Esophagus squamous epithelium (tissue), 5 donors: ENCODE measurements around the gene GNLY. TPM values are rescaled to one million over a fixed set of nuclear protein-coding genes. Genes with fewer than 3 reads are reported as not detected.
A peak's percentile ranks its signal among the peaks of the same experiment; 100 is the strongest.
"Not testable (repeated sequence)": the region's sequence is repeated elsewhere in the genome, so short reads cannot be mapped to it uniquely, and the experiment has no call there.

ENCODE experiments used
- DNase-seq: peaks from one replicate; lab custom pipeline; 2025; lab: John Stamatoyannopoulos, UW
- H3K27ac ChIP-seq, 4 donors: fragments of 200-600 bp; sonication (generic); one replicate each; pipeline ENCODE4 v1.5.1; 2016 to 2019; ENCODE audit warnings: mild to moderate bottlenecking in 1 of 4
- H3K27me3 ChIP-seq, 4 donors: fragments of 200-600 bp; sonication (generic); 1 replicate in 3 of 4; 2 replicates in 1 of 4; pipeline versions ENCODE4 v1.5.1 to v1.6.0; 2017 to 2021; ENCODE audit warnings: antibody characterized with exemption in 1 of 4
- H3K36me3 ChIP-seq, 3 donors: fragments of 200-600 bp; sonication (generic); one replicate each; pipeline ENCODE4 v1.5.1; 2016 to 2019
- H3K4me1 ChIP-seq, 3 donors: fragments of 200-600 bp; sonication (generic); one replicate each; pipeline ENCODE4 v1.5.1; 2017 to 2019
- H3K4me3 ChIP-seq, 4 donors: fragments of 200-600 bp; sonication (generic); 1 replicate in 3 of 4; 2 replicates in 1 of 4; pipeline ENCODE4 v1.5.1; 2016 to 2019; ENCODE audit warnings: mild to moderate bottlenecking in 2 of 4, moderate library complexity in 1 of 4
- H3K9me3 ChIP-seq, 3 donors: fragments of 200-600 bp; sonication (generic); one replicate each; pipeline ENCODE4 v1.5.1; 2016 to 2019
- CTCF ChIP-seq, 6 experiments: fragments of 450-650 bp in 4 of 6; fragments of 200-600 bp in 2 of 6; sonication (generic) in 2 of 6; IDR thresholded peaks; one replicate each; pipeline ENCODE4 v1.5.1; 2016 to 2019; ENCODE audit warnings: antibody characterized with exemption in 6 of 6, mild to moderate bottlenecking in 4 of 6, moderate library complexity in 4 of 6
- POLR2A ChIP-seq, 4 donors: fragments of 450-650 bp; IDR thresholded peaks; one replicate each; pipeline ENCODE4 v1.6.1; 2017; ENCODE audit warnings: antibody characterized with exemption in 4 of 4, mild to moderate bottlenecking in 4 of 4, moderate library complexity in 3 of 4
- WGBS, 2 donors: methylation state at CpG; one replicate each; pipeline ENCODE4 v1.1.5; 2018; 5-methylcytosine and 5-hydroxymethylcytosine counted together
- intact Hi-C: fragments of 100-400 bp; cut with DNase I; formaldehyde crosslinking; loops from one replicate; pipeline ENCODE4 v1.15.0; 2022
- total RNA-seq, 4 donors: library from RNA; depleted of rRNA; stranded (reverse); fragments of >200 nt; gene quantifications; one replicate each; pipeline ENCODE4 v1.1.0, GENCODE V29; 2016
- donor health status: DM: yes; HTN: yes; CAD: no.

The GNLY gene
- total RNA-seq, 4 donors from 2014 or later = 0.76 to 6.1 (median 2.1) TPM

DNA sequence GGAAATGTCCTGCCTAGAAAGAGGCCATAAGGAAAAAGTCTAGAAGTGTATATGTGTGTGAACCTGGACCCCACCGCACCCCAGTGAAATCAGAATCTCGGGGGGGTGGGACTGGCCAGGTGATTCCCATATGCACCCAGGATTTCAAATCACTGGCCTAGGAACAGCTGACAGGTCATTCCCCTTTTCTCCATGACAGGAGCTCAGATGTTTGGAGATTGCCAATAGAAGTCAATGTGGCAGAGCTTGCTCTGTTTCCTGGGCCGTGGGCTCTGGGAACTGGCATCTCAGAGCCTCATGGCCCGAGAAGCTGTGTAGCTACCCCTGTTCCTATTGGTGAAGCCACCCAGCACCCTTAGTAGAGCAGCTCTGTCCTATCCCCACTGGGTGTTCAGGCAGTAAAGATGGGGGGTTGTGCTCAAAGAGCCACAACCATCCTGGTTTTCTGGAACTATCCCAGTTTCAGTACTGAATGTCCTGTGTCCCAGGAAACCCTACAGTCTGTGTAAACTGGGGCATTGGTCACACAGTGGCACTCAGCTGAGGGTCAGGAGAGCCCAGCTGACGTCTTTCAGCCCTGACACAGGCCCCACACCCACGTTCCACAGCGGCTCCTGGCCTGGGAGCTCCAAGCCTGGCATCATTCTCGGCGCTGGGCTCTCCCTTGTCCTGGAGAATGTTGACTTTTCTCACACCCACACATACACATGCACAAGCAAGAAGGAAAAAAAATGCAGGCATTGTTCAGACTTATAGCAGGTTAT lies 18.9 kb downstream of the GNLY start:
- Histone ChIP-seq H3K36me3 (no peaks in the 10 kb centered on the region), H3K9me3 (no peaks in the 10 kb centered on the region), H3K4me3 (no peak overlapping the region), H3K27ac (peak overlapping the region in 3 of 4 donors; percentile 31 to 85 (median 66)), H3K27me3 (no peaks in the 10 kb centered on the region), H3K4me1 (peaks cover 10 to 50% (median 17%) of the 10 kb centered on the region in 3 donors)
- WGBS, 2 donors = 69 to 96% methylated on average over 3 to 7 of the region's 9 CpGs
- intact Hi-C loops = no loop called here
- no peak for TF ChIP-seq CTCF (IDR thresholded peaks at IDR 0.05)
- TF ChIP-seq POLR2A (IDR thresholded peaks at IDR 0.05) = no peak
- DNase-seq = no peak

DNA sequence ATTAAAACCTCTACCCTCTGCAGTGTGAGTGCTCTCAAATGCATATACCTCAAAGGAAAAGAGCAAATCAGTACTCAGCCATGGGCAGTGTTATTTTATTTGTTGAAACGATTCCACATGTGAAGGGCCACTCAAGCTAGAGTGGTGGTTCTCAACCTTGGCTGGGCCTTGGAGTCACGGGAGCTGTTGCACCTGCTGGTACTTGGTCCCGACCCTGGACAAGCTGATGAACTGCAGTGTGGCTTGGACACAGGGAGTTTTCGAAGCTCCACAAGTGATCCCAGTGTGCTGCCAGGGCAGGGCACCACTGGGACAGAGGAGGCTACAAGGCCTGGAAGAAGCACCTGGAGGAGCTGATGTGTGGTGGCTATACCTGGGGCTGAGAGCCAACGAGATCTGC lies 19.7 kb downstream of the GNLY start:
- no peak for TF ChIP-seq CTCF (IDR thresholded peaks at IDR 0.05)
- no peak for TF ChIP-seq POLR2A (IDR thresholded peaks at IDR 0.05)
- Histone ChIP-seq H3K9me3 (no peaks in the 10 kb centered on the region), H3K27me3 (no peaks in the 10 kb centered on the region), H3K4me1 (peaks cover 10 to 50% (median 17%) of the 10 kb centered on the region in 3 donors), H3K4me3 (no peak overlapping the region), H3K27ac (peak overlapping the region in 1 of 4 donors; percentile 66), H3K36me3 (no peaks in the 10 kb centered on the region)
- intact Hi-C loops = no loop called here
- no peak for DNase-seq
- 70 to 91% methylated on average over 2 to 3 of the region's 5 CpGs for WGBS, 2 donors

DNA sequence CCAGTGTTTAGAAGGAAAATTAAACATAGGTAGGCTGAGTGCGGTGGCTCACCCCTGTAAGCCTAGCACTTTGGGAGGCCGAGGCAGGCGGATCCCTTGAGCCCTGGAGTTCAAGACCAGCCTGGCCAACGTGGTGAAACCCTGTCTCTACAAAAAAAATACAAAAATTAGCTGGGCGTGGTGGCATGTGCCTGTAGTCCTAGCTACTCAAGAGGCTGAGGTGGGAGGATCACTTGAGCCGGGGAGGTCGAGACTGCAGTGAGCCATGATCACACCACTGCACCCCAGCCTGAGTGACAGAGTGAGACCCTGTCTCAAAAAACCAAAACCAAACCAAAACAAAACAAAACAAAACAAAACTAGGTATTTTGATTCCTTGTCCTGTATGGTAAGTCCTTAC lies 20.3 kb downstream of the GNLY start:
- H3K27ac ChIP-seq, intact Hi-C loops, H3K9me3 ChIP-seq, H3K4me3 ChIP-seq, H3K27me3 ChIP-seq, H3K36me3 ChIP-seq, DNase-seq: not testable (repeated sequence)
- peaks cover 10 to 44% (median 17%) of the 10 kb centered on the region in 3 donors for H3K4me1 ChIP-seq
- 88 to 93% methylated on average over 7 of the region's 7 CpGs for WGBS, 2 donors

DNA sequence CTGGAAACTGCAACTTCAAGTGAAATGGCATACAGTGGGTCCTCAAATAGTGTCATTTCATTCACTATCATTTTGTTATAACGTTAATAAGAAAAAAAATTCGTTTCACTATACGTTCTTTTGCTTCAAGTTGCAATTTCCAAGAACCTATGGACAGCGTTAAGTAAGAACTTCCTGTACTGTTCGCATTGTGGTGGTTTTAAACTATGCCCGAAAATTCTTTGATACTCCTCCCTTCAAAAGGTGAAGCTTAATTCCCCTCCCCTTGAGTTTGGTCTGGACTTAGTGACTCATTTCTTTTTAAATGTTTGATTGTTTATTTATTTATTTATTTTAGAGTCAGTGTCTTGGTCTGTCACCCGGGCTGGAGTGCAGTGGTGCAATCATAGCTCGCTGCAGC lies 20.7 kb downstream of the GNLY start:
- no peak for TF ChIP-seq POLR2A (IDR thresholded peaks at IDR 0.05)
- no peak for TF ChIP-seq CTCF (IDR thresholded peaks at IDR 0.05)
- WGBS, 2 donors = 73 to 77% methylated on average over 8 of the region's 8 CpGs
- Histone ChIP-seq H3K4me3 (no peak overlapping the region), H3K27me3 (no peaks in the 10 kb centered on the region), H3K9me3 (no peaks in the 10 kb centered on the region), H3K36me3 (no peaks in the 10 kb centered on the region), H3K4me1 (peaks cover 7 to 40% (median 17%) of the 10 kb centered on the region in 3 donors), H3K27ac (no peak overlapping the region)
- intact Hi-C loops = no loop called here
- no peak for DNase-seq

- WGBS, 2 donors = 73 to 90% methylated on average over 4 to 10 of the region's 13 CpGs
- DNase-seq = no peak
- H3K27me3 ChIP-seq = no peaks in the 10 kb centered on the region
Observed at GRCh38 chr2:85716346-85716914, 22.3 kb downstream of the GNLY start.

More at GRCh38 chr2:85716346-85716914, 22.3 kb downstream of the GNLY start:
- intact Hi-C loops = no loop called here
- TF ChIP-seq CTCF (IDR thresholded peaks at IDR 0.05) (no peak), POLR2A (IDR thresholded peaks at IDR 0.05) (no peak)
- H3K27ac ChIP-seq = no peak overlapping the region
- peaks cover 3 to 25% (median 6%) of the 10 kb centered on the region in 3 donors for H3K4me1 ChIP-seq
- H3K4me3 ChIP-seq = no peak overlapping the region
- H3K9me3 ChIP-seq = no peaks in the 10 kb centered on the region
- H3K36me3 ChIP-seq = no peaks in the 10 kb centered on the region
